Measurements from ENCODE around the gene DYNC2H1.

DNA sequence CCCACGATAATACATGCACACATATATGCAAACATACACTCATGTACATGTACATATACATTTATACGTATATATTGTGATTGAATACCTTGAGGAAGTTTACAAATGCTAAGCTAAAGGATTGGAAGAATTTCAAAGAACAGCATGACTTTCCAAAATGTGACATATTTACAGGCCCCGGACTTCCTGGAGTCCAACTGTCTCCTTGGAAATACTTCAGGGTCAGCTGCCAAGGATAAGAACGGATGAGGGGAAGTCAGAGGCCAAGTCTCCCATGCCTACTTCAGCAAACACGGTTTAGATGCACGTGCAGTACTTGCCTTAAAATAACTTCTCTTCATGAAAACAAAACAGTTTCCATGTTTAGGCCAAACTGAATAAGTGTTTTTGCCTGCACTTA is 213.6 kb downstream of the DYNC2H1 start:
- TF ChIP-seq, protein P1, sequence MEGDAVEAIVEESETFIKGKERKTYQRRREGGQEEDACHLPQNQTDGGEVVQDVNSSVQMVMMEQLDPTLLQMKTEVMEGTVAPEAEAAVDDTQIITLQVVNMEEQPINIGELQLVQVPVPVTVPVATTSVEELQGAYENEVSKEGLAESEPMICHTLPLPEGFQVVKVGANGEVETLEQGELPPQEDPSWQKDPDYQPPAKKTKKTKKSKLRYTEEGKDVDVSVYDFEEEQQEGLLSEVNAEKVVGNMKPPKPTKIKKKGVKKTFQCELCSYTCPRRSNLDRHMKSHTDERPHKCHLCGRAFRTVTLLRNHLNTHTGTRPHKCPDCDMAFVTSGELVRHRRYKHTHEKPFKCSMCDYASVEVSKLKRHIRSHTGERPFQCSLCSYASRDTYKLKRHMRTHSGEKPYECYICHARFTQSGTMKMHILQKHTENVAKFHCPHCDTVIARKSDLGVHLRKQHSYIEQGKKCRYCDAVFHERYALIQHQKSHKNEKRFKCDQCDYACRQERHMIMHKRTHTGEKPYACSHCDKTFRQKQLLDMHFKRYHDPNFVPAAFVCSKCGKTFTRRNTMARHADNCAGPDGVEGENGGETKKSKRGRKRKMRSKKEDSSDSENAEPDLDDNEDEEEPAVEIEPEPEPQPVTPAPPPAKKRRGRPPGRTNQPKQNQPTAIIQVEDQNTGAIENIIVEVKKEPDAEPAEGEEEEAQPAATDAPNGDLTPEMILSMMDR (IDR thresholded peaks at IDR 0.05) = no peak
- TF ChIP-seq POLR2A (IDR thresholded peaks at IDR 0.05) = no peak
